Measurements from ENCODE around the gene HCFC1R1. TPM values are rescaled to one million over a fixed set of nuclear protein-coding genes. Genes with fewer than 3 reads are reported as not detected.

HCFC1R1 gene
- total and polyA plus RNA-seq, 12 donors, result 29.7 to 609 (median 63.5) TPM

GRCh38 chr16:3045758-3046640, 22.3 kb upstream of the HCFC1R1 start, which contains the start of gene MMP25:
TSS of gene MMP25 (plus strand) at chr16:3046561. CDS start at chr16:3046918, 357 bp downstream.
- H3K27me3 ChIP-seq, result peaks cover 65% of the 10 kb centered on the region
- H3K9me3 ChIP-seq (replicated peaks in 1 of 3), result no peaks in the 10 kb centered on the region
- peaks cover 4 to 13% of the 10 kb centered on the region in 2 donors for H3K4me1 ChIP-seq (replicated peaks in 1 of 2)
- TF ChIP-seq CTCF (IDR thresholded peaks at IDR 0.05) (no peak), POLR2A (IDR thresholded peaks at IDR 0.05) (no peak)
- 0 to 1% (median 0%) methylated on average over 2 to 85 of the region's 86 CpGs for WGBS, 4 donors
- no peaks in the 10 kb centered on the region for H3K36me3 ChIP-seq (replicated peaks in 1 of 2)
- DNase-seq, result no peak
- H3K4me3 ChIP-seq, result peak within 1 kb of the TSS in 1 of 4 donors; percentile 35
- no peak within 1 kb of the TSS for H3K27ac ChIP-seq
- intact Hi-C loops (cut with DNase I), result no loop called here

- Histone ChIP-seq H3K4me3 (no peak overlapping the region), H3K4me1 (replicated peaks in 1 of 2) (peaks cover 4 to 13% of the 10 kb centered on the region in 2 donors), H3K36me3 (replicated peaks in 1 of 2) (no peaks in the 10 kb centered on the region), H3K9me3 (replicated peaks in 1 of 3) (no peaks in the 10 kb centered on the region), H3K27ac (no peak overlapping the region), H3K27me3 (peaks cover 66% of the 10 kb centered on the region)
- DNase-seq, result no peak
- no peak for TF ChIP-seq POLR2A (IDR thresholded peaks at IDR 0.05)
- TF ChIP-seq CTCF (IDR thresholded peaks at IDR 0.05), result no peak
- intact Hi-C loops (cut with DNase I), result no loop called here
- WGBS, 4 donors, result 79 to 88% (median 85%) methylated on average over 6 of the region's 6 CpGs
Observed at GRCh38 chr16:3044708-3045107, 21.0 kb upstream of the HCFC1R1 start.

- Histone ChIP-seq H3K27me3 (peaks cover 73% of the 10 kb centered on the region), H3K27ac (no peak overlapping the region), H3K4me3 (no peak overlapping the region), H3K36me3 (replicated peaks in 1 of 2) (no peaks in the 10 kb centered on the region), H3K9me3 (replicated peaks in 1 of 3) (no peaks in the 10 kb centered on the region), H3K4me1 (replicated peaks in 1 of 2) (peaks cover 4 to 13% of the 10 kb centered on the region in 2 donors)
- TF ChIP-seq POLR2A (IDR thresholded peaks at IDR 0.05) (no peak), CTCF (IDR thresholded peaks at IDR 0.05) (no peak)
- 65 to 75% (median 71%) methylated on average over 3 of the region's 3 CpGs for WGBS, 4 donors
- intact Hi-C loops (cut with DNase I), result no loop called here
- no peak for DNase-seq
Observed at GRCh38 chr16:3042376-3042775, 18.6 kb upstream of the HCFC1R1 start.

- no peak for TF ChIP-seq POLR2A (IDR thresholded peaks at IDR 0.05)
- TF ChIP-seq CTCF (IDR thresholded peaks at IDR 0.05), result no peak
- Histone ChIP-seq H3K4me1 (replicated peaks in 1 of 2) (no peaks in the 10 kb centered on the region), H3K27me3 (peaks cover 69% of the 10 kb centered on the region), H3K9me3 (replicated peaks in 1 of 3) (no peaks in the 10 kb centered on the region), H3K36me3 (replicated peaks in 1 of 2) (no peaks in the 10 kb centered on the region), H3K4me3 (no peak overlapping the region), H3K27ac (no peak overlapping the region)
- 68 to 85% (median 80%) methylated on average over 5 of the region's 5 CpGs for WGBS, 4 donors
- intact Hi-C loops (cut with DNase I), result no loop called here
- DNase-seq, result no peak
Observed at GRCh38 chr16:3038896-3039295, 15.2 kb upstream of the HCFC1R1 start.

All from adrenal gland (tissue), 12 donors.